CD4-positive, alpha-beta T cell treated with Interleukin-2 at 100 ng/mL for 4 hours (primary cell): Measurements from ENCODE around the gene GALNT13.

Source experiments
- DNase-seq: peaks from one replicate; pipeline ENCODE4 v3.0.0-alpha.2; 2020; ENCODE audit warnings: low spot score

Gene GALNT13

DNA sequence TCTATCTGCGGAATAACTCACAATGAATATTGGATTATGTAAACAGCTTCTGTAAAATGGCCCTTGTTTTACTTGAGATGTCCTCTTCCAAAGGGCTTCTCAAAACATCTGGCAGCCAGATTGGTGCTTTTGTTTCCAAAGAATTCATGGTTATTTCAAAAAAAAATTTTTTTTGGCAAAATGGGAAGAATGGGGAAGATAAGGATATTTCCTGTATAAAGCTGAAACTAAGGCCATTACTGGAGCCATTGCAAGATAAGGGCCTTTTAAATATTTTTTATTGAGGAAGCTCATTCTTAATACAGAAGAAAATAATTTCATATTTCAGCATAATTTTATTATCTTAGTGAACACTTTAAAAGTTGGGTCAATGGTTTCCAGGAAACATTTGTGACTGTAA is 259.1 kb downstream of the GALNT13 start:
- no peak for DNase-seq

DNA sequence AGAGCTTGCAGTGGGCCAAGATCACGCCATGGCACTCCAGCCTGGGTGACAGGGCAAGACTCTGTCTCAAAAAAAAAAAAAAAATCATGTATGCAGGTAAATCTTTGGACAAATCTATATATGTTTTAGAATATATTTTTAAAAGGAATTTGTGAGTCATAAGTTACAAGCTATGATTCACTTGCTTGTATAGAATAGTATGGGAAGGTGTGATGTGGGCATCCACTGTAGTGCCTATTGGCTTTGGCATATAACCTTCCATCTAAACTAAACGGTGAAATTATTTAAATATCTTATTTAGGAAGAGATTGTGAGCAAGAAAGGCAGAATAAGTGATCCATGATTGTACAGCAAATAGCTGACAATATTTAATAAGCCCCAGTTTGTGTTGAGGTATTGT is 261.1 kb downstream of the GALNT13 start:
- no peak for DNase-seq

DNA sequence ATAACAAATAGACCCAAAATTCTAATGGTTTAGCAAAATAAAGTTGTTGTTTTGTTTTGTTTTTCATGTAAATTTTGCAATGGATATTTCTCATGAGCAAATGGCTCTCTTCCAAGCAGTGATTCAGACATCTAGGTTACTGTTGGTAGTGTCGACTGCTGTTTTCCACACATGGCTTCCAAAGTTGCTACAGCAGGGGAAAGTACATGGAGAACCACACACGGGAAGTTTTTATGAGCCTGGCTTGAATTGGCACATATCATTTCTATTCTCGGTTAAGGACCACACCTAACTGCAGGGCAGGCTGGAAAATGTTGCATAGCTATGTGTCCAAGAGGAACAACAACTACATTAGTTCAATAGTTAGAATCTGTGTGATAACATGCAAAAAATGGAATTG is 262.1 kb downstream of the GALNT13 start:
- no peak for DNase-seq

DNA sequence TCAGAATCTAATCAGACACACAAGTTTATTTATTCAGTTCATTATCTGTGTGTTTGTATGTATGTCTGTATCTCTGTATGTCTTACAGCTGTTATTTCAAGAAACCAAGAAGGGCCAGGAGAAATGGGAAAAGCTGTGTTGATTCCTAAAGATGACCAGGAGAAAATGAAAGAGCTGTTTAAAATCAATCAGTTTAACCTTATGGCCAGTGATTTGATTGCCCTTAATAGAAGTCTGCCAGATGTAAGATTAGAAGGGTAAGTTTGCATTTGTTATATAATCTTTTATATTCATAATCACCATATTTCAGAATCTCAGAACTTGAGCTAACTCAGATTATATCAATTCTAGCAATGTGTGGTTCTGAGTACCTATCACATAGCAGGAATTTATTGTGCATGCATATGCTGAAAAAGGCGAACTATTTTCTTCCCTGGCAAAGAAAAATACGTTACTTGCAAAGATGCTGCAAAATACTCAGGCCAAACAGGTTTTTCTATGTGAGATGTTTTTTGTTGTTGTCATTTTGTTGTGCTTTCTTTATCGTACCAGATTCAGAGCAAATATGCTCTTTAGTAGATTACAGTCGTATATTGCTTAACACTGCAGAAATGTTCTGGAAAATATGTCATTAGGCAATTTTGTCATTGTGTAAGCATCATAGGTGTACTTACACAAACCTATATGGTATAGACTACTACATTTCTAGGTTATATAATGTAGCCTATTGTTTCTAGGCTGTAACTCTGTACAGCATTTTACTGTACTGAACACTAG is 268.7 kb downstream of the GALNT13 start:
- DNase-seq, result no peak

DNA sequence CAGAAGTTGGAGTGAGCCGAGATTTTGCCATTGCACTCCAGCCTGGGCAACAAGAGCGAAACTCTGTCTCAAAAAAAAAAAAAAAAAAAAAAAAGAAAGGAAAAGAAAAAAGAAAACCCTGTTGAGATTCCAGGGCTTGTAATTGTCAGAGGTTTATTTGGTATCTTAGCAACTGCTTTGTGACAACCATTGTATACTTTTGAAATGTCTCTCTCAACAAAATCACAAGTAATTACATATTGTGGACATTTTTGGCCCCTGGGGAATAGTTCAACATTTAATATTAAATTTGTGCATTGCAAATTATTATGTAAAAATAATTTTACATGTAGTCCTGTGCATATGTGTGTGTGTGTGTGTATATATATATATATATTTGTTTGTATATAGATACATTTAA is 270.8 kb downstream of the GALNT13 start:
- no peak for DNase-seq

DNA sequence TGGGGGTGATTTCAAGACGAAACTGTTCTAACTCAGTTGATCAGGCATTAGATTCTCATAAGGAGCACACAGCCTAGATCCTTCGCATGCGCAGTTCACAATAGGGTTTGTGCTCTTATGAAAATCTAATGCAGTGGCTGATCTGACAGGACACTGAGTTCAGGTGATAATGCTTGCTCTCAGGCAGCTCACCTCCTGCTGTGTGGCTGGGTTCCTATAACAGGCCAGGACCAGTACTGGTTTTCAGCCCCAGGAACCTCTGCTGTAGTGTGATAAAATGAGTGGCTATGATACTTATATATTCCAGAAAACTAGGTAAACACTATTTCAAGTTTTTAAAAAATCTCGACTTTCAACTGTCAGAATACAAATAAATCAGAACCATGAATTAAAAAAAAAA is 271.4 kb downstream of the GALNT13 start:
- DNase-seq, result no peak

DNA sequence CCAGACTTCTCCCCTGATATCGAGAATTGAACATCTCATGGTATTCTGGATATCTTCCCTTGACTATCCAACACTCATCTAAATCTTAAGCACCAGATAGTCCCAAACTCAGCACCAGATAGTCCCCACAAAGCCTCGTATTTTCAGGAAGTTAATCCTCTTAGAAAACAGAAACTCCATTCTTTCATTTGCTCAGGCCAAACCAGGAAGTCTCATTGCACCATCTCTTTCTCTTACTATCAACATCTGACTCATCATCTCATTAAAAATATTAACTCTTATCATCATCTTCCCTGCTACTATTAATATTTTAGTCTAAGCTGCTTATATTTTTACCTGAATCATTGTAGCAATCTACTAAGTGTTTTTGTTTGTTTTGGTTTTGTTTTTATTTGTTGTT is 286.4 kb downstream of the GALNT13 start:
- DNase-seq, result no peak

DNA sequence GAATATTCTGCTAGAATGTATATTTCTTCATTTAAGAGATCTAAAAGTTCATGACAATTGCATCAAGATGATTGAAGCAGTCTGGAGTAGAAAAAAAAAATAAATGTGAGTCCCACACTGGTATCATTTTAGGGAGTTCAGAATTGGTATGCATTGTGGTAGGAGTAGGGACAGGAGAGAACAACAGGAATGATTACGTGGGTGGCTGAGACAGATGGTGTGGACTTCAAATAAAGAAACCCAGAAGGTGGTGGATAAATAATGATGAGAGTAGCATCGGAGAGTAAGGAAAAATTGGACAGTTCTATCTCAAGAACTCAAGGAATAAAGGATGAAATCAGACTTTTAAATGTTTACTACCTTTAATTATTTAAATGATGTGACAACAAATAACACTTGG is 289.6 kb downstream of the GALNT13 start:
- no peak for DNase-seq

DNA sequence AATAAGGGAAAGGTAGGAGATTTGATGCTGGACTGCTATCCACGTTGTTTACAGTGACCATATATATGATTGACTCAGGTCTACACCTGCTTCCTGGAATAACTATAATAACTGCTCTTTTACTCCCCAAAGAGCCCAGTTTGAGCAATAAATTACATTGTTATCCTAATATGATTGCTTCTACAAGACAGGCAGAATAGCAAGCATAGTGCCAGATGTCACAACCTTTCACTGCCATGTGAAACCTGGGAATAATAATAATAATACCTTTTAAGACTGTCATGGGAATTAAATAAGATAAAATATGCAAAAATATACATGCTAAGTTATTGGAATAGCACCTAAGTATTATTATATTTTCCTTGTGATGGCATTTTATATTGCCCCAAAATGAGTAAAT is 298.7 kb downstream of the GALNT13 start:
- no peak for DNase-seq

DNA sequence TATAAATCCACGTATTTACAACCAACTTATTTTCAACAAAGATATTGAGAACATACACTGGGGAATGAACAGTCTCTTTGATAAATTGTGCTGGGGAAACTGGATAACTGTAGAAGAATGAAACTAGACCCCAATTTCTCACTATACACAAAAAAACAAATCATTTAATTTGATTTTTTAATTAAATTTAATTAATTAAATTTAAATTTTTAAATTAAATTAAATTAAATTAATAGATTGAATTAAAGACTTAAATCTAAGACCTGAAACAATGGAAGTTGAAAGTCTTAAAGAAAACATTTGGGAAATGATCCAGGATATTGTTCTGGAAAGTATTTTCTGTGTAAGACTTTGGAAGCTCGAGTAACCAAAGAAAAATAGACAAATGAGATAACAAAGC is 301.4 kb downstream of the GALNT13 start:
- DNase-seq, result no peak

DNA sequence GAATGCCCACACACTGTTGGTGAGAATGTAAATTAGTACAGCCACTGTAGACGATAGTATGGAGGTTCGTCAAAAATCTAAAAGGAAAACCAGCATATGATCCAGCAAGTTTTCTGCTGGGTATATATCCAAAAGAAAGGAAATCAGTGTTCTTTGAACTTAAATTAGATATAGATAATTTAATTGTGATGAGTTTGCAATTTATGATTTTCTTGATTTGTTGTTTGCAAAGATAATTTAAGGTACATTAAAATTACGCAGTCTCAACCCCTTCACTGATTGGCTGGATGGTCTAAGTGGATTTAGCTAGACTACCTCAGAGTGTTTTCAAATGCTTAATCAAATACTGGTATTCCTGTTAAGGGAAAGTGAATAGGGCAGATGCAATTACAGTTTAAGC is 302.2 kb downstream of the GALNT13 start:
- DNase-seq, result no peak

DNA sequence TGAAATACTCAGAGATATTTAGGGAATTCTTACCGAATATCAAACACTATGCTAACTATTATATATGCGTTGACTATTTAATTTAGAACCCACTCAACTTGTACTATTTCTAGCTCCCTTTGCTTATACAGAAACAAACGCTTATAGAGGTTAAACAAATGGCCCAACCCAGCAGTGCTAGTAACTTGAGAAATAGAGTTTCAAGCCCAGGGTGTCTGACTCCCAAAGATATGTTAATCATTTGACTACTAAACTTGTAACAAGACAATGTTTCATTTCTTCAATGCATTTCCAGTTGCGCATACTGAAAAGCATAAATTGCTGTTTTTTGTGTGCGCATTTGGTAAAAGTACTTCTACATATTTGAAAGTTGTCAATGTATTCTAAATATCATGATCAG is 310.3 kb downstream of the GALNT13 start:
- DNase-seq, result no peak

DNA sequence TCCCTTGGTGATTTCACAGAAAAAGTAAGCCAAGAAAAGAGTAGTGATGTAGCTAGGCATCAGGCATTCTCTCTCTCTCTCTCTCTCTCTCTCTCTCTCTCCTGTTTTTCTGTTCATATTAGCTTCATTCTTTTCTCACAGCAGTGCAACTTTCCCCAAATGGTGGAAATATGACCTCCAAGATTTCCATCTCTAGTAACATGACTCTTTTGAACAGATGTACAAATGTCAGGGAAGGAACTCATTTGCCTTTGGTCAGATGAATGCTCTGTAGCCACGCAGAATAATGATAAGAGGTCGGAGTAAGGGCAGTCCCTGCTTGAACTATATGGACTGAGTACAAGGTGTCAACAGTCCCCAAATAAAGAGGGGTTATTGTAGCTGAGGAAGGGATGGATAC is 316.2 kb downstream of the GALNT13 start:
- no peak for DNase-seq

DNA sequence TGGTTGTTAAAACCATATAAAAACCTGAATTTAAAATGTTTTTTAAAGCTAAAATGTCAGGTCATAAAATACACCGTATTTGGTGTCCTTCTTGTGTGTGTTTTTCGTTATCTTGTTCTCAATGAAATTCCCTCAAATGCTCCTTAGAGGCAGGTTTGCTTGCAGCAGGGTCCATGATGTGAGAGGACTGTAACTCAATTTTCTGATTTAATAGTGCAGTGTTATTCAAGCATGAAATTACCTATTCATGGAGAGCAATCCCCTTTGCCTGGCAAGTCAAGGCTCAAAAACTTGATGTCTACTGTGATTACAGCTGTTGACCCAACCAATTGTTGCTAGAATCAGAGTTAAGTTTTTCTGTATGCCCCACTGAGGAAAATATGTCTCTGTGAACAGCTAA is 318.2 kb downstream of the GALNT13 start:
- DNase-seq, result no peak

DNA sequence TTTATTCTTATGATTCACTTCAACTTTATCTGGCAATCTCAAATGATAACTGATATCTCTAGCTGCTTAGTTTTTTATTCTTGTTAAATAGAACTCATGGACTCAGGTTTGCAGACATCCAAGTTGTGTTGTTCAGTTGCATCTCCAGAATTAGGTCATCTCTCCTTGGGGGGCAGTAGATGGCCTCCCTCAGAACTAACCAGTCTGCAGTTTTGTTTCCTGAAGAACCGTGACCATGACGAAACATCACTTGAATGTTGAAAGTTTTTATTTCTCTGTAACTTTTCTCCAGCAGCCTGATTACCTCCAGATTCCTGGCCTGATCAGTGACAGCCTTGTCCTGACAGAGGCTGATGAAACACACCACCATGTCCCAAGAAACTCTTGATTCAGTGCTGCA is 321.5 kb downstream of the GALNT13 start:
- no peak for DNase-seq

DNA sequence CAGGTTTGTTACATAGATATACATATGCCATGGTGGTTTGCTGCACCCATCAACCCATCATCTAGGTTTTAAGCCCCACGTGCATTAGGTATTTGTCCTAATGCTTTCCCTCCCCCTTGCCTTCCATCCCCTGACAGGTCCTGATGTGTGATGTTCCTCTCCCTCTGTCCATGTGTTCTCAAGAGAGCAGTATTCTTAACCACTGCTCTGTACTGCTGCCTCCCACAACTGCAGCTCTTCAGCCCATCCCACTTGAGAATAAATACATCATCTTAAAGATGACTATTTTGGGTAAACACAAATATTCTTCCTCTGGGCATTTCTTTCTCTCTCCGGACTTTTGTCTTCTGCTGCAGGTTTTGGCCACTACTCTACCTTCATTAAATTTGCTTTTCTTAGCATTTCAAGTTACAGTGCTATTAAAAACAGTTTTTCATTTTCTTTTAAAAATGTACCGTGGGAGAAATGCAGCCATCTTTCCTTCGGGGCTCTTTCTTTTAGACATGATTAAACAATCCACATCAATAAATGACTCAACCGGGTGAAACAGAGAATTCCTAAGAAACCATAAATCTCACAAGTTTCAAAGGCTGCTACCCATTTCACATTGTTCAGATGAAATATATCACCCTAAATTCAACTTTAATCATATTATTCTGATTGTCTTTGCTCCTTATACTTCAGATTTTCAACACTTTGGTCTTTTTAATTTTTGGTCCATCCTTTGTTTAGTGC is 323.4 kb downstream of the GALNT13 start:
- DNase-seq, result no peak

DNA sequence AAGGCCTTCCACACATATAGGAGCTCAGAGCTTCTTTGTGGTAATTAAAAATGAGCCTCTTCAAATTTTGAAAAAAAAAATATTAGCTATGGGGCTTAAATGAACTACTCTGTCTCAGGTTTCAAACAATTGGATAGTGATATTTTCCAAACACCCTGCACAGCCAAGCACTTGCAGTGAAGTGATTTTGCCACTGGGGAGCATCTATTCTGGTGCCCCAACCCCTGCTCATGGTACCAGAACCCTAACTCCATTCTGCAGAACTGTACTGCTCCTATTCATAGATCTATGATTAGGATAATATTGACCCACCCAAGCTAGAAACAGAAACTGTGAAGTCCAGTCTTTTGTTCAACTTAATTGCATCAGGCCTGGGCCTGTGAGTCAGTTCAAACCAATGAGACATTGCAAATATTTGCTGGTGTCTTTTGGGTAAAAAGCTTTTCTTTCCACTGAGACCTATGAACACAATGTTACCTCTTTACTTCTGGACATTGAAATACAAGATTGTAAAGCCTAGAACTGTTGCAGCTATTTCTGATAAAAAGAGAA is 324.0 kb downstream of the GALNT13 start:
- DNase-seq, result no peak

DNA sequence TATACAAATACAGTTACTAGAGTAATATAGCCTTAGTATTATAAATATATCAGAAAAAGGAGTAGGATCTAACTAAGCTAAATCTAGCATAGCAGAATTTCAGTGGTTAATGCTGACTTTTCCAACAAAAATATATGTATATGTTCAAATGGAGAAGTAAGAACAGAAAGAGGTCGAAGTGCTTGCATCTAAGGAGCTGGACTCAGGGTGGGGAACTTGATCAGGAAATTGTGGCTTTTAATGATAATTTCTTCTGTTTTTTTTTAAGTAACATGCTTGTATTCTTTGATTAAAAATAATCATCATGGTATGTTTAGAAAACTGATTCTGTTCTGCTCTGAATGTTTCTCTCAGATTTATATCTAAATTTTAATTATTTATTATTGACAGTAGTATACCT is 327.1 kb downstream of the GALNT13 start:
- no peak for DNase-seq

DNA sequence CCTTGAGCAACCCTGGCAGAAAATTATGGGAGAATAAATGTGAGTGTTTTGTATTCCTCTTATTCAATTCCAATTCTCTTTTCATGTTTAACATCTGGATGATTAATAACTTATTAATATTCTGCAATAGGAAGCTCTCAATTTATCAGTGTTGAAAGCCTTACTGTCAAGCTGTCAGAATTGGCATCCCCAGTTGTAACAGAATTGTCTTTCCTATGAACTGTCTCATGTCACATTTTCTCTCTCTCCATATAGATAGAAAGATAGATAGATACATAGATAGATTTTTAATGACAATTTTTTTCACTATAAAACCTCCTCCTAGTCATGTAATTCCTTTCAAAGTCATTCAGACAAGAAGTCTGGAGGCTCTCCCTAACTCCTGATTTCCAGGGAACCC is 331.5 kb downstream of the GALNT13 start:
- DNase-seq, result no peak

DNA sequence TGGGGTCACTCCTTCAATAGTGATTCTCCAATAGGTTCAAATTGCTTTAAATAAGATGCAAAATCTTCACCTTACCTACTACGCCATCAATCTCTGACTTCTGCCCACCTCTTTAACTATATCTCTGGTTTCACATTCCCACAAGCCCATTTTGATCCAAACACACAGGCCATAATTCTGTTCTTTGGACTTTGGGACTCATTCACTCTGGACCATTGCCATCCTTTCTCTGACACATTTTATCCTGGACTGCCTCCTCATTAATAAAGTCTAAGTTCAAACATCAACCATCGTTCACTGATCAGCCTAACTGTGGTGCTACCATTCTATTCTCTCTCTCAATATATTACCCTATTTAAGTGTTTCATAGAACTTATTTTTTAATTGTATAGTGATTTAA is 332.2 kb downstream of the GALNT13 start:
- no peak for DNase-seq

DNA sequence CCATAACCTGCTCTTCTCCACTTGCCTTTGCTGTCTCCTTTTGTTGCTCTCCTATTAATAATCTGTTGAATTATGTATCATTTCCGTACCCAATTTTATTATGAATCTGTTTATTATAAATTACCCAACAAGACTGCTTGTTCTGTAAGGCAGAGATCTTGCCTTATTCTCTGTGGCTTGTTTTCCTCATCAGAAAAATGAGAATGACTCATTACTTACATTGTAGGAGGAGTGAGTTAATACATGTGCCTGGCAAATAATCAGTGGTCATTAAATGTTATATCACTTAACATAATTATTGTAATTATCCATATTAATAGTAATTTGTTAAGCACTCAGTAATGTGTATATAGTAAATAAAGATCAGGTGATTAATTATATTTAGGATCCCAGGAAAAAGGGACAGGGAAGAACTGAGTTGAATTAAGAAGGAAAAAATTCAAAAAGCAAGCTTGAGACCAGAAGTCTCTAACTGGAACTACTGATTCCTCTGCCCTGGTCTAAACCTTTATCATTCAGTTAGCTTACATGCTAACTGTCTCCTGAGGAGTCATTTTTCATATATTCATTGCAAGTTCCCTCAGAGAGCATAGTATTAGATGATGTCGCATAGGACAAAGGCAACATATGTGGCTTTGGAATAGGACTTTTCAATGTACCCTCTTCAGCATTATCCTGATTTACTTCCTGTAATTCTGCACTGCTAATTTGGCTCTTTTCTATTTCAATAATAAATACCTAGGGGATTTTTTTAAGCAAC is 335.7 kb downstream of the GALNT13 start:
- no peak for DNase-seq

DNA sequence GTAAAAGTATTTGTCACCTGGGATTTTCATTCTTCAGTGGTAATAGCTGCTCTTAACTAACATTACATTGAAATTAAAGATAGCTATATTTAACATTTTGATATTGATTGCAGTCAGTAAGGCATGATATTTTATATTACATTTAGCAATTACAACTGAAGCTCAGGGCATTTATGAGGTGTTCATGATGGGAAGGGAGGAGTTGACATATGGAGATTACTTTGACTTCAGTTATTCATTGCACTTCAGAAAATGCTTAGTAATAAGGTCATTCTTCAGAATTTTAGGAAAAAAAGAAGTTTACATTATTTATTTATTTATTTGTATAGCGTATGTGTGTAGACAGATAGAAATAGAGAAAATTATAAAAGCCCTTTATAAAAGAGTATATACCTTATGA is 352.0 kb downstream of the GALNT13 start:
- DNase-seq, result no peak

DNA sequence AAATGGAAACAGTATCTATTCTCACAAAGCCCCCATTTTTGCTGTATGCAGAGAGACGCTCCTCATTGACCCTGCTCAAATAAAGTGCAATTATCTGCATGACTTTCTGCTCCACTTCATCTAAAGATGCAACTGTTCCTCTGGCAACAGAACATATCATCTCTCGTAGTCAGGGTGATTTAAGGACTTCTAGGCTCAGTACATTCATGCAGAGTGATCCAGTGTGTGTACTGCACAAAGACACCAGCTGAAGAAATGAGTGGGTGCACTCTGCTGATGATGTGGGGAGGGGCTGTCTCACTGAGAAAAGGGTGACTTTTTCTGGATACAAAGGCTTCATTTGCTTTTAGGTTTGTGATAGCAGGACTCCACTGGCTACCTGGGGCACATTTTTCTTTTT is 355.2 kb downstream of the GALNT13 start:
- DNase-seq, result no peak
